Measurements from ENCODE around the gene SESN3.

The SESN3 gene

GRCh38 chr11:95119361-95120060 is 111.5 kb downstream of the SESN3 start:
- no peak overlapping the region for H2AFZ ChIP-seq (ENCODE audit: low read depth)
- H3K4me1 ChIP-seq (ENCODE audit: low read depth, poor library complexity, severe bottlenecking): no peaks in the 10 kb centered on the region
- no peaks in the 10 kb centered on the region for H4K20me1 ChIP-seq (ENCODE audit: insufficient read depth)
- no peak for TF ChIP-seq CTCF (conservative IDR thresholded peaks at IDR 0.05; ENCODE audit: low read depth, low read length)
- no peak overlapping the region for H3K4me3 ChIP-seq (IDR thresholded peaks at IDR 0.05; ENCODE audit: insufficient read depth, low read depth, low read length)
- no peaks in the 10 kb centered on the region for H3K36me3 ChIP-seq (ENCODE audit: insufficient read depth)
- H3K27ac ChIP-seq: no peak overlapping the region
- no peak overlapping the region for H3K4me2 ChIP-seq
- H3K27me3 ChIP-seq (ENCODE audit: insufficient read depth, low read depth): no peaks in the 10 kb centered on the region
- no peak overlapping the region for H3K9ac ChIP-seq
- H3K79me2 ChIP-seq (ENCODE audit: insufficient read depth, low read depth): no peaks in the 10 kb centered on the region

DNA sequence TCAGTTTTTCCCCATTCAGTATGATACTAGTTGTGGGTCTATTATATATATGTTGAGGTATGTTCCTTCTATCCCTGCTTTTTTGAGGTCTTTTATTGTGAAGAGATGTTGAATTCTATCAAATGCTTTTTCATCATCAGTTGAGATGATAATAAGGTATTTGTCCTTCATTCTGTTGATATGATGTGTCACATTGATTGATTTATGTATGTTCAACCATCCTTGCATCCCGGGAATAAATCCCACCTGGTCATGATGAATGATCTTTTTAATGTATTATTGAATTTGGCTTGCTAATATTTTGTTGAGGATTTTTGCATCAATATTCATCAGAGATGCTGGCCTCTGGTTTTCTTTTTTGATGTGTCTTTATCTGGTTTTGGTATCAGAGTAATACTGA is 115.4 kb downstream of the SESN3 start:
- Histone ChIP-seq H4K20me1 (ENCODE audit: insufficient read depth) (no peaks in the 10 kb centered on the region), H3K4me2 (no peak overlapping the region), H3K4me1 (ENCODE audit: low read depth, poor library complexity, severe bottlenecking) (no peaks in the 10 kb centered on the region), H3K4me3 (IDR thresholded peaks at IDR 0.05; ENCODE audit: insufficient read depth, low read depth, low read length) (no peak overlapping the region), H3K79me2 (ENCODE audit: insufficient read depth, low read depth) (no peaks in the 10 kb centered on the region), H3K9ac (no peak overlapping the region), H3K27me3 (ENCODE audit: insufficient read depth, low read depth) (no peaks in the 10 kb centered on the region), H2AFZ (ENCODE audit: low read depth) (no peak overlapping the region), H3K36me3 (ENCODE audit: insufficient read depth) (no peaks in the 10 kb centered on the region), H3K27ac (no peak overlapping the region)
- no peak for TF ChIP-seq CTCF (conservative IDR thresholded peaks at IDR 0.05; ENCODE audit: low read depth, low read length)

Measured in KMS-11 (cell line).